ENCODE measurements around the gene MAP3K20.
A peak's percentile ranks its signal among the peaks of the same experiment; 100 is the strongest.

Gene MAP3K20

DNA sequence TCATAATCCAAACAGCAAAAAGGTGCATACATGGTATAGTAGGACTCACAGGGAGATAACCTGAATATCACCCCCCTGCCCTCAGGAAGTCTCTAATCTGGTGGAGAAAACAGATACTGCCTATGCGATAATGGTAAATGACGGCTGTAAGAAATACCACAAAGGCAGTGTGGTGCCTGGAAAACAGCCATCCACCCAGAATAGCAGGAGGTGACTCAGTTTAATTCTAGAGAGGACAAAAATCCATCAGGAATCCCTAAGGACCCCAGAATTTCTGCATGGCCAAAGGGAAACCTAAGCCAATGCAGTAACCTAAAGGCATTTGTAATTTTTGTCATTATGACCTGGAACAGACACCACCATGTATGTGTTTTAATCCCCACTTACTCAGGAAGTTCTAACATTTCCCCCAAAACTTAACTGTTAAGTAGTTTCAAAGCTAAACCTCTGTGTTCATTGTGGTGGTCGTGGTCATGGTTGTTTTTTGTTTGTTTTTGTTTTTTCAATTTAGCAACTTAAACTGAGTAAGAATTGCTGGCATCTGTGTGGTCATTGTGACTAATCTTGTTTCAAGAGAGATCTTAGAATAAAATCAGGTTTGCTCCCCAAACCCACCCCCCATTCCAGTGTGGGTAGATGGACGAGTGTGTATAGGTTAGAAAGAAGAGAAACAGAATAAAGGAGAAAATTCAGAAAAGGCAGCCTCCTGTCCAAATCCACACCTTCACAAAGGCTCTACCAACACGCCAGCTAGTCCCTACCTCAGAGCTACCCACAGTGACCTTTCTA, 157.5 kb downstream of the MAP3K20 start:
- POLR2A ChIA-PET = no interaction called here
- CTCF ChIA-PET = interaction anchor here (1.0 to 1.5 kb wide), 3 partner anchors 9 to 16 kb away, joined by 3 to 5 read pairs (median 3); no protein-coding TSS in a partner anchor
- no peak for DNase-seq (ENCODE audit: extremely low spot score)
- TF ChIP-seq, protein P1, sequence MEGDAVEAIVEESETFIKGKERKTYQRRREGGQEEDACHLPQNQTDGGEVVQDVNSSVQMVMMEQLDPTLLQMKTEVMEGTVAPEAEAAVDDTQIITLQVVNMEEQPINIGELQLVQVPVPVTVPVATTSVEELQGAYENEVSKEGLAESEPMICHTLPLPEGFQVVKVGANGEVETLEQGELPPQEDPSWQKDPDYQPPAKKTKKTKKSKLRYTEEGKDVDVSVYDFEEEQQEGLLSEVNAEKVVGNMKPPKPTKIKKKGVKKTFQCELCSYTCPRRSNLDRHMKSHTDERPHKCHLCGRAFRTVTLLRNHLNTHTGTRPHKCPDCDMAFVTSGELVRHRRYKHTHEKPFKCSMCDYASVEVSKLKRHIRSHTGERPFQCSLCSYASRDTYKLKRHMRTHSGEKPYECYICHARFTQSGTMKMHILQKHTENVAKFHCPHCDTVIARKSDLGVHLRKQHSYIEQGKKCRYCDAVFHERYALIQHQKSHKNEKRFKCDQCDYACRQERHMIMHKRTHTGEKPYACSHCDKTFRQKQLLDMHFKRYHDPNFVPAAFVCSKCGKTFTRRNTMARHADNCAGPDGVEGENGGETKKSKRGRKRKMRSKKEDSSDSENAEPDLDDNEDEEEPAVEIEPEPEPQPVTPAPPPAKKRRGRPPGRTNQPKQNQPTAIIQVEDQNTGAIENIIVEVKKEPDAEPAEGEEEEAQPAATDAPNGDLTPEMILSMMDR (IDR thresholded peaks at IDR 0.05; ENCODE audit: control extremely low read depth, extremely low read depth, low read depth, missing control alignments) = no peak

DNA sequence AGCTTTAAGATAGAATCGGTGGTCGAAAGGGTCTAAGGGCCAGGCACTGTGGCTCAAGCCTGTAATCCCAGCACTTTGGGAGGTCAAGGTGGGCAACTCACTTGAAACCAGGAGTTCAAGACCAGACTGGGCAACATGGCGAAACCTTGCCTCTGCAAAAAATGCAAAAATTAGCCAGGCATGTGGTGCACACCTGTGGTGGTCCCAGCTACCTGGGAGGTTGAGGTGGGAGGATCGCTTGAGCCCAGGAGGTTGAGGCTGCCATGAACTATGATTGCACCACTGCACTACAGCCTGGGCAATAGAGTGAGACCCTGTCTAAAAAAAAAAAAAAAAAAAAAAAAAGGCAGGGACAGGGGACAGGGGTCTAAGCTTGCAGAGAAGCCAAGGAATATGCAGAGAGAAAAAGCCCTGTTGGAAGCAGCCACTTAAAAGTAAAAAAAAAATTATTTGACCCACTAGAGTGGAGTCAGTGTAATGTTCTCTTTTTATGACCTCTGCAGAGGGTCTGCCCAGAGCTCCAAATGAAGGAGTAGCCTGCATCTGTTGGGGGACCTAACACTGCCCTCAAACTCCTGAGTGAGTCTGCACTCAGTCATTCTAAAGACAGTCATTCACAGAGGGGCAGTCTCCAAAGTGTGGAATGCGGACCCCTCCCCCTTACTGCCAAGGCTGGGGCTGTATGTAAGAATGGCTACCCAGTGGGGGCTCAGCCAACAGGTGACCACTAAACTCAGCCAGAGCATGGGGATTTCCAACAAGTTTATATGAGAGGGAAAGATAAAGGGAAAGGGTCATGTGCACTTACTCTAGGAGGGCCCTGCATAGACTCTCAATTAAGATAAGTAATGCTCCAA, 160.5 kb downstream of the MAP3K20 start:
- TF ChIP-seq, protein P1 (IDR thresholded peaks at IDR 0.05; ENCODE audit: control extremely low read depth, extremely low read depth, low read depth, missing control alignments) = no peak
- no peak for DNase-seq (ENCODE audit: extremely low spot score)
- ChIA-PET POLR2A (no interaction called here), CTCF (interaction anchor here (1.0 kb wide), 2 partner anchors 18 to 26 kb away, joined by 3 to 6 read pairs; no protein-coding TSS in a partner anchor)

DNA sequence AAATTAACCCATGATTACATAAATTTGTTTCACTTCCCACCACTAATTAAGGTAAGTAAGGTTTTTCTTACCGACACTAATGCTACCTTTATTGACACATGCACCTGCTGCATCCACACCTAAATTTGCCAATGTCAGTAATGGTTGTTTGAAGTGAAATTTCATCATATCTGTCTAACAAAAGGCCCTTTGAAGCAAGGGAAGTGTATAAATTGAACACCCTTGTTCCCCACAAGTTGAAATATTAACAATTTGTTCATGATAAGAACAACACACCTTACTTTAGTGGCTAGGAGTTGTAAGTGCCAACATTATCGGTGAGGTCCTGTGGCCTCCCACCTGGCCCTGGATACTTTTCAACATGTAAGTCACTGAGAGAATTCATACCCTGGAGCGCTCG, 162.7 kb downstream of the MAP3K20 start:
- ChIA-PET CTCF (interaction anchor here (1.8 kb wide), 1 partner anchor 16 kb away, joined by 4 read pairs; no protein-coding TSS in a partner anchor), POLR2A (interaction anchor here (0.6 kb wide), 1 partner anchor 1304 kb away, joined by 4 read pairs; no protein-coding TSS in a partner anchor)
- no peak for DNase-seq (ENCODE audit: extremely low spot score)
- TF ChIP-seq, protein P1 (IDR thresholded peaks at IDR 0.05; ENCODE audit: control extremely low read depth, extremely low read depth, low read depth, missing control alignments) = no peak

- TF ChIP-seq, protein P1 (IDR thresholded peaks at IDR 0.05; ENCODE audit: control extremely low read depth, extremely low read depth, low read depth, missing control alignments) = no peak
- POLR2A ChIA-PET = interaction anchor here (0.6 kb wide), 1 partner anchor 1304 kb away, joined by 4 read pairs; no protein-coding TSS in a partner anchor
- DNase-seq (ENCODE audit: extremely low spot score) = no peak
- CTCF ChIA-PET = interaction anchor here (1.6 to 1.9 kb wide), 3 partner anchors 8 to 52 kb away, joined by 3 to 5 read pairs (median 4); no protein-coding TSS in a partner anchor
These were observed 163.2 kb downstream of the MAP3K20 start for GRCh38 chr2:173238831-173239230.

DNA sequence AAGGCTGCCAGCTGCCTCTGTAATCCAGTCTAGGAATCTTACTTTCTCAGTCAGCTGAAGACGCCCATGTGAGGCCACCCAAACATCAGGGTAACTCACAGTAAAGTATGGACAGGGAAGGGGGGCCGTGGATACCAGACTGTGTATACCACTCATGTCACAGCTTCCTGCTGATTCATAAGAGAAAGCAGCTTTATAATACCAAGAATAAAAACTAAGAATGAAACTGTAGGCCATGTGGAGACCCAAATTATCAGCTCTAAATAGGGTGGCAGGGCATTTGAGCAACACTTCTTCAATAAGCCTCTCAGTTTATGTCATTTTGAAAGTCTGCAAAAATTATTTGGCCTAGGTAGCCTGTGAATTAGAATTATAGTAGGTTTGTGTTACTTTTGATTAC, 164.0 kb downstream of the MAP3K20 start:
- TF ChIP-seq, protein P1 (IDR thresholded peaks at IDR 0.05; ENCODE audit: control extremely low read depth, extremely low read depth, low read depth, missing control alignments) = no peak
- CTCF ChIA-PET = interaction anchor here (0.8 to 1.9 kb wide), 4 partner anchors 8 to 52 kb away, joined by 3 to 5 read pairs (median 4); no protein-coding TSS in a partner anchor
- DNase-seq (ENCODE audit: extremely low spot score) = peak; percentile 63
- POLR2A ChIA-PET = no interaction called here

DNA sequence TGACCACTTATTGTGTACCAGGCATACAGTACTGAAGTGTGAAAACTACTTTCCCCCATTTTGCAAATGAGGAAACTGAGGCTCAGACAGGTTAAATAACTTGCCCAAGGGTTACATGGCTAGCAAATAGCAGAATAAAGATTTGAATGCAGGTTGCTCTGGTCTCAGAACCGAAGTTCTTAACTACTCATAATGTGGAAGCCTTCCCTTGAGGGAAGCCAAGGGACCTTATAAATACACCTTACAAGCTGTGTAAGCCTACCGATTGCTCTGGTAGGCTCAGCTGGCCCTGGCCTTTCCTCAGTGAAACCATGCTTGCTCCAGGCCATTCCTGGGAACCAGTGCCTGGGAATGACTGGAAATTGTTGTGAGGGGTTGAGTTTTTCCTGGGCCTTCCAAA, 164.4 kb downstream of the MAP3K20 start:
- TF ChIP-seq, protein P1 (IDR thresholded peaks at IDR 0.05; ENCODE audit: control extremely low read depth, extremely low read depth, low read depth, missing control alignments) = no peak
- DNase-seq (ENCODE audit: extremely low spot score) = no peak
- ChIA-PET POLR2A (no interaction called here), CTCF (interaction anchor here (0.8 to 1.9 kb wide), 3 partner anchors 9 to 53 kb away, joined by 3 to 5 read pairs (median 3); no protein-coding TSS in a partner anchor)
